ENCODE data around the gene ATP9B. TPM values are rescaled to one million over a fixed set of nuclear protein-coding genes. Genes with fewer than 3 reads are reported as not detected.

Gene ATP9B
- total and polyA plus RNA-seq, 10 donors, result 7.5 to 58.4 (median 42.7) TPM

DNA sequence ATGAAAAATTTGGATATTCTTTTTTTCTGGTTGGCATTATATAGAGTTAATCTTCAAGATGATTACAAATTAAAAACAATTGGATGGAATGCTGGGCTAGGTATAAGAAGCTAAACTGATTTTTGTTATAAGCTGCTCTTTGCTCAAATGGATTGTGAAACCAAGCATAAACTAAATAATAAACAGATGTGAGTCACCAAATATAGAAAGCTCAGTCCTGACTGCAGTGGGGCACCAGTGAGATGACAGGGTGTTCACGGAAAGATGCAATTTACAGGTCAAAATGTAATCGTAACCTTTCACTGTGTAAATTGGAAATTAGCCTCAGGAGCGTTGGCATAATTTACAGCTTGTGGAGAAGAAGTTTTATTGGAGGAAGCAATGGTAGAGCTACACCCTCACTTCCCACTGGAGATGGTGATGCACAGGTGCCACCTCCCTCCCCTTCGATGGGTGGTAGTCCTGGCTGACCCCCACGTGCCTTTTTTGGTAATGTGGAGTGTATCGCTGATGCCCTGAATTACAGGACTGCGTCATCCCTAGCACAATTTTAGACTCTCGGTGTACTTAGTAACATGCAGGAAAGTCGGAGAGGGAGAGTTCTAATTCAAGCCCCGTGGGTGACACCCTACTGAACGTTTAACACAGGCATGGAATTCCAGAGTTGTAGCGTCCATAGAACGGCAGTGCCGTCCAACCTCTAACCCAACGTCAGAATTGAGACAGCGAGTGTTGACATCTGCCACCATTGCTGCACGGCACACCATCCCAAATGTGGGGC is 252.6 kb downstream of the ATP9B start:
- Histone ChIP-seq H3K4me1 (no peaks in the 10 kb centered on the region), H3K36me3 (peaks cover 0 to 77% (median 7%) of the 10 kb centered on the region in 6 donors), H3K4me3 (no peak overlapping the region), H3K27me3 (replicated peaks in 1 of 7) (no peaks in the 10 kb centered on the region), H3K27ac (no peak overlapping the region), H3K9me3 (no peaks in the 10 kb centered on the region)
- 84 to 93% (median 89%) methylated on average over 17 of the region's 17 CpGs for WGBS, 5 donors
- DNase-seq, result no peak
- TF ChIP-seq POLR2A (IDR thresholded peaks at IDR 0.05), result no peak
- no peak for TF ChIP-seq CTCF (IDR thresholded peaks at IDR 0.05 in 8 of 11, conservative IDR thresholded peaks at IDR 0.05 in 3 of 11)
- no peak for TF ChIP-seq POLR2AphosphoS5 (IDR thresholded peaks at IDR 0.05)
- intact Hi-C loops (cut with DNase I; ENCODE audit: low total_unique reads), result no loop called here

- TF ChIP-seq CTCF (IDR thresholded peaks at IDR 0.05 in 8 of 11, conservative IDR thresholded peaks at IDR 0.05 in 3 of 11), result no peak
- no peak for TF ChIP-seq POLR2AphosphoS5 (IDR thresholded peaks at IDR 0.05)
- TF ChIP-seq POLR2A (IDR thresholded peaks at IDR 0.05), result no peak
- Histone ChIP-seq H3K27me3 (replicated peaks in 1 of 7) (no peaks in the 10 kb centered on the region), H3K9me3 (no peaks in the 10 kb centered on the region), H3K36me3 (peaks cover 0 to 80% (median 7%) of the 10 kb centered on the region in 6 donors), H3K4me1 (no peaks in the 10 kb centered on the region), H3K4me3 (no peak overlapping the region), H3K27ac (no peak overlapping the region)
- no peak for DNase-seq
- WGBS, 5 donors, result 87 to 97% (median 93%) methylated on average over 3 of the region's 3 CpGs
- intact Hi-C loops (cut with DNase I; ENCODE audit: low total_unique reads), result no loop called here
Observed at GRCh38 chr18:79322441-79322840, 253.2 kb downstream of the ATP9B start.

GRCh38 chr18:79323471-79323870 is 254.3 kb downstream of the ATP9B start:
- TF ChIP-seq POLR2A (IDR thresholded peaks at IDR 0.05) (no peak), CTCF (IDR thresholded peaks at IDR 0.05 in 8 of 11, conservative IDR thresholded peaks at IDR 0.05 in 3 of 11) (no peak), POLR2AphosphoS5 (IDR thresholded peaks at IDR 0.05) (no peak)
- Histone ChIP-seq H3K4me3 (no peak overlapping the region), H3K27ac (no peak overlapping the region), H3K36me3 (peaks cover 0 to 71% (median 7%) of the 10 kb centered on the region in 6 donors), H3K4me1 (no peaks in the 10 kb centered on the region), H3K27me3 (replicated peaks in 1 of 7) (no peaks in the 10 kb centered on the region), H3K9me3 (no peaks in the 10 kb centered on the region)
- DNase-seq, result no peak
- WGBS, 5 donors, result 92 to 97% (median 96%) methylated on average over 9 of the region's 9 CpGs
- intact Hi-C loops (cut with DNase I; ENCODE audit: low total_unique reads), result no loop called here

DNA sequence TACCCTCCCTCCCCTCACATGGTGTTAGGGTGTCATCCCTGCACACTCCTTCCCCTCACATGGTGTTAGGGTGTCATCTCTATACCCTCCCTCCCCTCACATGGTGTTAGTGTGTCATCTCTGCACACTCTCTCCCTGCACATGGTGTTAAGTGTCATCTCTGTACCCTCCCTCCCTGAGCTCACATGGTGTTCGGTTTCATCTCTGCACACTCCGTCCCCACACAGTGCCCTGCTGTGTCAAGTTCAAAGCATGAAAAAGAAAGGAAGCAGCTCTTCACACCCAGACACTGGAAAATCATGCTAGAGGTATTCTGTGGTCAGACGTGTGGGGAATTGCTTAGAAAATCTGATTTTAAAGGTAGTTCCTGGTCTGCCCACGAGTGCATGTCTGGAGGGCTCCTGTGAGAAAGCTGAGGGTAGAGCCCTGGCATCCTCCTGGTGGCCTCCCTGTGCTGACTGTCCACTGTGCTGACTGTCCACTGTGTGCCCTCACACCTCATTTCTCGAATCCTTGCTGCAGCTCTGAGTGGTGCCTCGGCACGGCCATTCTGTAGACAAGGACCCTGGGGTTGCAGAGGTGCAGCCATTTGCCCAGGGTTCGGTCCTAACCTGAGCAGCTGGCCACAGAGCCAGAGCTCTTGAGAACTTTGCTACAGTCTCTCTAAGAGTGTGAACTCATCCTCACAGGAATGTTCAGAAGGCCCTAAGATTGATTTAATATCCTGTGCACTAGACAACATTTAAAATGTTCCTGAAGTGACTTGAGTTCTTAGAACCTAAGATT is 257.4 kb downstream of the ATP9B start:
- Histone ChIP-seq H3K27me3 (replicated peaks in 1 of 7) (no peaks in the 10 kb centered on the region), H3K36me3 (peaks cover 0 to 73% (median 21%) of the 10 kb centered on the region in 6 donors), H3K4me3 (no peak overlapping the region), H3K27ac (peak overlapping the region in 1 of 8 donors; percentile 10), H3K9me3 (no peaks in the 10 kb centered on the region), H3K4me1 (no peaks in the 10 kb centered on the region)
- 87 to 91% (median 89%) methylated on average over 8 of the region's 8 CpGs for WGBS, 5 donors
- TF ChIP-seq POLR2A (IDR thresholded peaks at IDR 0.05) (no peak), CTCF (IDR thresholded peaks at IDR 0.05 in 8 of 11, conservative IDR thresholded peaks at IDR 0.05 in 3 of 11) (no peak), POLR2AphosphoS5 (IDR thresholded peaks at IDR 0.05) (no peak)
- intact Hi-C loops (cut with DNase I; ENCODE audit: low total_unique reads), result no loop called here
- DNase-seq, result no peak

Data from spleen (tissue), 11 donors.